Urinary bladder (tissue), 4 donors: ENCODE measurements around the gene MSMP. TPM values are rescaled to one million over a fixed set of nuclear protein-coding genes. Genes with fewer than 3 reads are reported as not detected.

ENCODE experiments used
- DNase-seq: peaks from one replicate; pipeline ENCODE4 v3.0.0-alpha.2; 2015; ENCODE audit errors: extremely low spot score
- H3K27ac ChIP-seq: one replicate; pipeline ENCODE4 v1.5.1; 2013; ENCODE audit warnings: low read depth, mild to moderate bottlenecking, moderate library complexity
- H3K36me3 ChIP-seq: one replicate; pipeline ENCODE4 v1.6.1; 2013; ENCODE audit warnings: mild to moderate bottlenecking, moderate library complexity; ENCODE audit not compliant: insufficient read depth
- H3K4me1 ChIP-seq: one replicate; pipeline ENCODE4 v1.6.1; 2013; ENCODE audit warnings: mild to moderate bottlenecking, moderate library complexity; ENCODE audit not compliant: insufficient read depth
- H3K4me3 ChIP-seq: one replicate; pipeline ENCODE4 v1.5.1; 2013; ENCODE audit warnings: low read depth, low read length
- WGBS: extraction: QIAGEN DNeasy Blood & Tissue Kit; methylation state at CpG from one replicate; pipeline ENCODE4 v1.1.7; 2013; 5-methylcytosine and 5-hydroxymethylcytosine counted together
- polyA plus RNA-seq: library from polyadenylated mRNA; stranded (reverse); fragments of 200-250 nt; gene quantifications from one replicate; pipeline ENCODE4 v1.2.3, GENCODE V29; 2013
- total RNA-seq: library from RNA; depleted of rRNA; stranded (reverse); fragments of >200 nt; gene quantifications from one replicate; pipeline ENCODE4 v1.2.3, GENCODE V29; 2014
- donor health status: healthy with polysubstance abuse.
- donor health status: healthy.

Gene MSMP
- total and polyA plus RNA-seq, 2 donors: 0.42 to 0.53 TPM

DNA sequence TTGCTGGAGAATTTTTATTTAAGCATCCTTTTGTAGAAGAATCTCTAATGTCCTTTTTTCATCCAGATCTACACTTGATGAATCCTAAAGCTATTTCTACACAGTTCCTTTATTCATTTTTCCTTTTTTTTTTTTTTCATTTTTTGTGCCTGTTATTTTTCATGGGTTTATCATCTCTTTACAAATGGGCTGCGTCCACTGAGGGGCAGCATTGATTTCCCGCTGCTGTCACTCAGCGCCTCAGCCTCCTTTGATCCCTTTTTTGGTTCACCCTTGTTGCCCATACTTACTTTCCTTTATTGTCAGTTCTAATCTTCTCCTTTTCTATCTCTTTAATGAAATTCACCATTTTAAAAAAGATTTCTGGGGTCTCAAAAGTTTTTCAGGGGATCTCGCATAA is 5.7 kb upstream of the MSMP start:
- 96% methylated on average over 4 of the region's 4 CpGs for WGBS
- DNase-seq: no peak
- no peak overlapping the region for H3K4me3 ChIP-seq
- H3K36me3 ChIP-seq: no peaks in the 10 kb centered on the region
- no peak overlapping the region for H3K27ac ChIP-seq
- H3K4me1 ChIP-seq: no peaks in the 10 kb centered on the region

DNA sequence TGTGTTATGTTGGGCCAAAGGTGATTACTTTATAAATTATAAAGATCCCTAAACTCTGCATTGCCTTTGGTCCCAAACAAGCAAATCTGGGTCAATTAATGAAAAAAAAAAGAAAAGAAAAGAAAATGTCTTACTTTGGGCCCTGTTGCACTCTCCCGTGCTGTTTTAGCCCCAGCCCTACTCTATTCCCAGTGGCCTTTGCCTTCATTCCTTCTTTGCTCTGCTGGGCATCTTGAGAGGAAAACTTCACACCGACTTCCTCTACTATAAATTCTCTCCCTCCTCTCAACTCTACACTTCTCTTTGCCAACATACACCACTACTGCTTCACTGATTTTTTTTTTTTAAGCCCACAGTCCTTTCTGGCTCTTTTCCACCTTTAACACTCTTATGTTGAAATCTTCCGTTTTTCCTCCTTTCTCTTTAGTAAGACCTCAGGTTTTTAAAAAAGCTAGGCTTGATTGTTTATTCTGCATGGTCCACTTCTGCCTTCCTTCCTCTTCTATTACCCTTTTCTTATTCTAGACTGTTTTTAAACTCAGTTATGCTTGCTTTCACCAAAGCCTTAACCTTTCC is 4.5 kb upstream of the MSMP start:
- no peak overlapping the region for H3K4me3 ChIP-seq
- WGBS: 50% methylated on average over 3 of the region's 3 CpGs
- H3K4me1 ChIP-seq: no peaks in the 10 kb centered on the region
- H3K36me3 ChIP-seq: no peaks in the 10 kb centered on the region
- no peak overlapping the region for H3K27ac ChIP-seq
- DNase-seq: no peak

DNA sequence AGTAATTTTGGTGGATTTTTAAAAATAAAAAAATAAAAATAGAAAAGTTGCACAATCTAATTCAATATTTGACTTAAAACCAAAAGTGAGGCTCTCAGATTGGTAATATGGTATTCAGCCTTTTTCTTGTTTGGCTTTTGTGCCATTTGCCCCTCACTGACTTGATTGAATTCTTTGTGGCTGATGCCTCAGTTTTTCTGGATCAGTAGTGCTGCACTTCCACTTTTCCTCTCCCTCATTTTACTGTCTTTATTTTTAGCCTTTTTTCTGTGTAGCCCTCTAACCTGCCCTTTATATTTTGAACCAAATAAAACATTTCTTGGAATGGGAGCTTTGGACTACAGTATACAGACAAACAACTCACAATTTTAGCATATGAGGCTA is 3.8 kb upstream of the MSMP start:
- Histone ChIP-seq H3K4me1 (no peaks in the 10 kb centered on the region), H3K27ac (no peak overlapping the region), H3K36me3 (no peaks in the 10 kb centered on the region), H3K4me3 (no peak overlapping the region)
- DNase-seq: no peak

- Histone ChIP-seq H3K27ac (peak overlapping the region; percentile 90), H3K4me3 (peak overlapping the region; percentile 54), H3K4me1 (no peaks in the 10 kb centered on the region), H3K36me3 (peaks cover 3% of the 10 kb centered on the region)
- WGBS: 2% methylated on average over 20 of the region's 20 CpGs
- no peak for DNase-seq
Observed at GRCh38 chr9:35757226-35757891, 3.3 kb upstream of the MSMP start.

- H3K4me1 ChIP-seq: no peaks in the 10 kb centered on the region
- DNase-seq: no peak
Observed at GRCh38 chr9:35756275-35757225, 2.5 kb upstream of the MSMP start.

DNA sequence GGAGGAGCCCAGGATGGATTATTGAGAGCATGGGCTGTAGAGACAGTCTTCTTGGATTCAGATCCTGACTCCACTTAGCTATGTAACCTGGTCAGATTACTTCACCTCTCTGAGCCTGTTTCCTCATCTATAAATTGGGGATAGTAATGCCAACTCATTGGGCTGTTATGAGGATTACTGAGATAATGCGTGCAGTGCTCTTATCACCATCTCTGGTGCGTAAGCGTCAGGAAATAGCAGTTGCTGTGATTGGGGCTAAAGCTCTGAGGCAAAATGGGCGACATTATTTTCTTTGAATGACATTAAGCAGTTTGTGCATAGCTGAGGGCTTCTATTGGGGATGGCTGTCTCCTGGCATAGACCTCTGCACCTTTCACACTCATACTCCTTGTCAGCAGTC is 995 bp upstream of the MSMP start:
- WGBS: 87% methylated on average over 4 of the region's 4 CpGs
- no peak for DNase-seq
- Histone ChIP-seq H3K4me1 (no peaks in the 10 kb centered on the region), H3K27ac (no peak overlapping the region), H3K36me3 (peaks cover 3% of the 10 kb centered on the region), H3K4me3 (no peak overlapping the region)

More at GRCh38 chr9:35756275-35757225, 2.5 kb upstream of the MSMP start:
- H3K36me3 ChIP-seq: peaks cover 3% of the 10 kb centered on the region
- H3K27ac ChIP-seq: peak overlapping the region; percentile 90
- 11% methylated on average over 48 of the region's 48 CpGs for WGBS
- peak overlapping the region; percentile 54 for H3K4me3 ChIP-seq

DNA sequence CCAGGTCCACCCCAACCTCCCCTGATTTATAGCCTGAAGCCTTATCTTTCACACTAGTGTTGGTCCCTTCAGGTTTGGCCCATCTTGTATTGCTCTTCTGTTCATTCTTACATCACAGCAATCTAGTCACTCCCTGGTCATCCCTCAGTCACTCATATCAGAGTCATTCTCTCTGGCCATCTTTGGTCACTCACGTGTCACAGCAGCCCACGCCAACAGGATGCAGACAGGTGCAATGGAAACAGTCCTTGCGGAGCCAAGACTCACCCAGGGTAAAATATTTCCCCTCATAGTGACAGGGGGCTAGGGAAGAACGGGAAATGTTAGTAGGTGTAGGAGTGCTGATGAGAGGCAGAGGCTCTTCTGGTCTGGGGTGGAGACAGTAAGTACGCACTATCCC is 610 bp downstream of the MSMP start:
- Histone ChIP-seq H3K36me3 (peaks cover 3% of the 10 kb centered on the region), H3K27ac (no peak overlapping the region), H3K4me1 (no peaks in the 10 kb centered on the region), H3K4me3 (no peak overlapping the region)
- DNase-seq: no peak
- WGBS: 90% methylated on average over 5 of the region's 5 CpGs

GRCh38 chr9:35750256-35750531 is 3.9 kb downstream of the MSMP start:
- no peak overlapping the region for H3K27ac ChIP-seq
- peaks cover 3% of the 10 kb centered on the region for H3K36me3 ChIP-seq

GRCh38 chr9:35749515-35750255 is 4.4 kb downstream of the MSMP start:
- no peak for DNase-seq
- Histone ChIP-seq H3K4me1 (peaks cover 5% of the 10 kb centered on the region), H3K36me3 (peaks cover 3% of the 10 kb centered on the region), H3K4me3 (peak overlapping the region; percentile 76), H3K27ac (peak overlapping the region; percentile 94)
- WGBS: 4% methylated on average over 19 of the region's 19 CpGs

More at GRCh38 chr9:35750256-35750531, 3.9 kb downstream of the MSMP start:
- Histone ChIP-seq H3K4me1 (peaks cover 5% of the 10 kb centered on the region), H3K4me3 (no peak overlapping the region)
- DNase-seq: no peak
- WGBS: 64% methylated on average over 4 of the region's 4 CpGs

DNA sequence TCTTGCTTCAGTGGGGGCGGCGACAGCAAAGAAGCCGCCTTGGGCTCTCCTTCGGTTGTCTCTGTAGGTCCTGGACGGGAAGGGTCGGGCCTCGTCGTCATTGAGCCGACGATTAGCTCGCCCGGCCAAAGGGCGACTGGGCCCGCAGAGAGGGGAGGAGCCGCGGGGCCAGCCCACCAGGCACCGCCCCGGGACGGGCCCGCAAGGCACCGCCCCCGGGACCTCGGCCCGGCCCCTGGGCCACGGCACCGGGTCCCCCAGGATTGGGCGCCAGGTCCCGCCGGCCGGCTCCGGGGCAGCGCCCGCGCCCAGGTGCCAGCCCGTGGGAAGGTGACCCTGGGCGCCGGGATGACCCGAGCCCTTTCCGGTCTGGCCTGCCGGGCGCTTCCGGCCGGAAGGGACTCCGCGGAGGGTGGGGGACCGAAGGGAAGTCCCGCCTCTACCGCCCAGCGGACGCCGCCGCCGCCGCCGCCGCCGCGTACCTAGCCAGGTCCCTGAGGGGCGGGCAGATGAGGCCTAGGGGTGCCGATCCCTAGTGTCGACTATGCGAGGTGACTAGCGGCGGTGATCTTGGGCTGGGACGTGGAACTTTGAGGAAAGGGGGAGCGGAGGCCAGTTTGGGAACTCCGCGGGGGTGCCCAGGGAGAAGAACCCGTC is 5.1 kb downstream of the MSMP start, which contains the start of the genes GBA2 and RGP1:
Gene GBA2 (minus strand): TSS at position 371 of the 657 bp plus-strand sequence. CDS start 524 bp downstream, outside the sequence.
Gene RGP1 (plus strand): TSS at position 430 of the 657 bp plus-strand sequence. CDS start 469 bp downstream, outside the sequence.
- DNase-seq: no peak
- Histone ChIP-seq H3K4me3 (peak within 1 kb of the TSS; percentile 76), H3K36me3 (peaks cover 3% of the 10 kb centered on the region), H3K27ac (peak within 1 kb of the TSS; percentile 94), H3K4me1 (peaks cover 5% of the 10 kb centered on the region)
- whole genome bisulfite sequencing: under 1% methylated on average over 69 of the region's 69 CpGs

GRCh38 chr9:35748242-35748857 is 5.7 kb downstream of the MSMP start:
- Histone ChIP-seq H3K27ac (no peak overlapping the region), H3K4me1 (peaks cover 5% of the 10 kb centered on the region), H3K36me3 (peaks cover 3% of the 10 kb centered on the region), H3K4me3 (peak overlapping the region; percentile 76)
- DNase-seq: no peak
- under 1% methylated on average over 24 of the region's 24 CpGs for WGBS

DNA sequence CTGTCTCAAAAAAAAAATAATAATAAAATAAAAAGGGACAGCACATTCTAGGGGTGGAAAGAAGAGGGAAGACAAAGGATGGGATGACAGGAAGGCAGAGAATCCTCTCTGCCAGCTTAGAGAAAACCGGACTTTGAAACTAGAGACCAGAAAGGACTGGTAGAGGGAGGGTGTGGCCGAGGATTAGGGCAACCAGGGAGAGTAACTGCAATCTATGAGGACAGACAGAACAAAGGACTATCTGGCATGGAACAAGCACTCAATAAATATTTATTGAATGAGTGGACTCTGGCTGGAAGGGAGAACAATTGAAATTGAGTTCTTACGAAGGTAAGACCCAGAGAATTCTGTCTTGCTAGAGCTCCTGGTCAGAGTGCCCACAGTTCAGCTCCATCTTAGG is 7.5 kb downstream of the MSMP start:
- Histone ChIP-seq H3K36me3 (no peaks in the 10 kb centered on the region), H3K4me1 (peaks cover 5% of the 10 kb centered on the region), H3K27ac (no peak overlapping the region), H3K4me3 (peak overlapping the region; percentile 76)
- DNase-seq: no peak
- WGBS: 38% methylated on average over 3 of the region's 3 CpGs
